Heart right ventricle (tissue), 16 donors: ENCODE data around the gene SPRTN. TPM values are rescaled to one million over a fixed set of nuclear protein-coding genes. Genes with fewer than 3 reads are reported as not detected.

Experiments used
- ATAC-seq, 8 donors: fragments of 200-7000 bp; cut with Tn5 transposase; one replicate each; pipeline ENCODE4 v1.9.1; 2020; ENCODE audit warnings: mild to moderate bottlenecking in 8 of 8, moderate library complexity in 8 of 8, moderate number of reproducible peaks in 1 of 8
- DNase-seq, 2 donors: peaks; one replicate each; pipeline ENCODE4 v3.0.0-alpha.2; 2020
- H3K27ac ChIP-seq, 10 donors: fragments of 200-600 bp; sonication (generic) in 2 of 10; one replicate each; pipeline versions ENCODE4 v1.5.0 to v1.8.0; 2020 to 2022; ENCODE audit warnings: mild to moderate bottlenecking in 3 of 10
- H3K27me3 ChIP-seq, 7 donors: fragments of 200-600 bp; one replicate each; pipeline ENCODE4 v1.8.0; 2021 to 2022; ENCODE audit warnings: mild to moderate bottlenecking in 2 of 7
- H3K36me3 ChIP-seq, 9 donors: fragments of 200-600 bp; sonication (generic) in 1 of 9; one replicate each; pipeline versions ENCODE4 v1.5.0 to v1.8.0; 2020 to 2022; ENCODE audit warnings: mild to moderate bottlenecking in 2 of 9
- H3K4me1 ChIP-seq, 9 donors: fragments of 200-600 bp; sonication (generic) in 1 of 9; one replicate each; pipeline versions ENCODE4 v1.5.0 to v1.8.0; 2020 to 2022; ENCODE audit warnings: mild to moderate bottlenecking in 4 of 9
- H3K4me3 ChIP-seq, 10 donors: fragments of 200-600 bp; sonication (generic) in 2 of 10; one replicate each; pipeline versions ENCODE4 v1.5.0 to v1.8.0; 2020 to 2022; ENCODE audit warnings: mild to moderate bottlenecking in 7 of 10, moderate library complexity in 2 of 10
- H3K9me3 ChIP-seq, 11 donors: fragments of 200-600 bp in 10 of 11; sonication (generic) in 2 of 11; one replicate each; pipeline versions ENCODE4 v1.5.0 to v1.8.0; 2013 to 2022; ENCODE audit warnings: mild to moderate bottlenecking in 2 of 11, control low read depth in 1 of 11, moderate library complexity in 1 of 11
- WGBS, 2 donors: extraction: QIAGEN DNeasy Blood & Tissue Kit; methylation state at CpG; one replicate each; pipeline ENCODE4 v1.1.7; 2013; ENCODE audit warnings: inconsistent platforms in 1 of 2; 5-methylcytosine and 5-hydroxymethylcytosine counted together
- intact Hi-C, 10 donors: fragments of 100-400 bp; cut with DNase I; formaldehyde crosslinking; loops; one replicate each; pipeline versions ENCODE4 v1.11.1 to v1.14.2; 2022
- polyA plus RNA-seq, 2 donors: library from polyadenylated mRNA; stranded (reverse); fragments of 200-250 nt; gene quantifications; one replicate each; pipeline ENCODE4 v1.2.3, GENCODE V29; 2013
- total RNA-seq, 10 donors: library from RNA; stranded (reverse); fragmentation: NEBNext Ultra II Directional in 3 of 10; extraction: Animal tissue kit (Norgen Biotek cat#: 25700) in 3 of 10; gene quantifications; one replicate each; pipeline versions ENCODE4 v1.2.1 to v1.2.4, GENCODE V29; 2021 to 2023
- TF ChIP-seq, protein P1 (sequence below), 9 donors: fragments of 200-600 bp; sonication (generic) in 2 of 9; IDR thresholded peaks; one replicate each; pipeline versions ENCODE4 v1.5.0 to v1.8.0; 2021 to 2022; ENCODE audit warnings: antibody characterized with exemption in 9 of 9, mild to moderate bottlenecking in 5 of 9, moderate library complexity in 1 of 9
- donor health status: Arrhythmogenic right ventricular cardiomyopathy.
- donor health status: ischemic (EF 13 %, LVEDD 7.1; RV severe dilation, severe dysfunction).
- donor health status: healthy with polysubstance abuse.
- donor health status: DM: no; HTN: yes; CAD: no.
- donor health status: DM: no; HTN: no; CAD: no.
- donor health status: ischemic (EF 25% LVEDD 6.9; RV normal size, moderate dysfunction).
- donor health status: ischemic (EF 25% LVEDD 5.7; RV mildly dilated, moderate dysfunction).
- donor health status: healthy.
- donor health status: DM: yes; HTN: yes; CAD: no.
- donor health status: Ischemic cardiomyopathy.
- donor health status: ischemic (EF 35%, LVEDD 5.7; RV mildly dilated, moderate dysfunction).
- donor health status: nonischemic (EF 11% LVEDD 7.7; RV severe dilation, severe dysfunction).
- donor health status: DM: yes; HTN: yes; CAD: no.
- donor health status: PGD.
- donor health status: ischemic (EF 29% LVEDD 5.4; RV normal size, mild dysfunction).
- donor health status: nonischemic (EF 23%, LVEDD 6.1; RV moderate dilation, normal function).

SPRTN gene
- total and polyA plus RNA-seq, 12 donors = 4.1 to 11.0 (median 7.2) TPM

DNA sequence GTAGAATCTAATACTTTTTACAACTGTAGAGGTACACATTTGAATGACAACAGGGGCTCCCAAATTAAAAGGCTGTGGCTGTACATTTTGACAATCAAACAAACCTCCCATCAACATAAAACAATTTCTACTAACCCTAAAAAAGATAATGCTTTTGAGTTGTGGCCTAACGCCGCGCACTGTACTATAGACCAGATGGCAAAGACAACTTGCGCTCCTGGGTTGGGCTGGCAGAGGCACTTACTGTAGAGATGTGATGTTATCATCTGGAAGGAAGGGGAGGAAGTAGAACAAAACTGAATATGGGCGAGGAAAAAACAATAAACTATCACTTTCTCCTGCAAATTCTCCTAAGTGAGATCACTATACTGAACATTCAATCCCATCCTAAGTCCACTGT lies 26.1 kb downstream of the SPRTN start:
- H3K4me3 ChIP-seq = no peak overlapping the region
- intact Hi-C loops = loop anchor here in 2 of 10 donors (5.0 kb wide), 2 partner anchors 58 to 243 kb away; partner anchors contain the start of gene EGLN1 (in 1 of the 2)
- peak overlapping the region in 3 of 10 donors; percentile 4 to 29 (median 15) for H3K27ac ChIP-seq
- TF ChIP-seq, protein P1, sequence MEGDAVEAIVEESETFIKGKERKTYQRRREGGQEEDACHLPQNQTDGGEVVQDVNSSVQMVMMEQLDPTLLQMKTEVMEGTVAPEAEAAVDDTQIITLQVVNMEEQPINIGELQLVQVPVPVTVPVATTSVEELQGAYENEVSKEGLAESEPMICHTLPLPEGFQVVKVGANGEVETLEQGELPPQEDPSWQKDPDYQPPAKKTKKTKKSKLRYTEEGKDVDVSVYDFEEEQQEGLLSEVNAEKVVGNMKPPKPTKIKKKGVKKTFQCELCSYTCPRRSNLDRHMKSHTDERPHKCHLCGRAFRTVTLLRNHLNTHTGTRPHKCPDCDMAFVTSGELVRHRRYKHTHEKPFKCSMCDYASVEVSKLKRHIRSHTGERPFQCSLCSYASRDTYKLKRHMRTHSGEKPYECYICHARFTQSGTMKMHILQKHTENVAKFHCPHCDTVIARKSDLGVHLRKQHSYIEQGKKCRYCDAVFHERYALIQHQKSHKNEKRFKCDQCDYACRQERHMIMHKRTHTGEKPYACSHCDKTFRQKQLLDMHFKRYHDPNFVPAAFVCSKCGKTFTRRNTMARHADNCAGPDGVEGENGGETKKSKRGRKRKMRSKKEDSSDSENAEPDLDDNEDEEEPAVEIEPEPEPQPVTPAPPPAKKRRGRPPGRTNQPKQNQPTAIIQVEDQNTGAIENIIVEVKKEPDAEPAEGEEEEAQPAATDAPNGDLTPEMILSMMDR (IDR thresholded peaks at IDR 0.05) = no peak
- H3K4me1 ChIP-seq = peaks cover 0 to 41% (median 14%) of the 10 kb centered on the region in 9 donors
- ATAC-seq = no peak
- no peaks in the 10 kb centered on the region for H3K9me3 ChIP-seq
- 76 to 79% methylated on average over 5 of the region's 5 CpGs for WGBS, 2 donors
- H3K27me3 ChIP-seq = no peaks in the 10 kb centered on the region
- H3K36me3 ChIP-seq = peaks cover 0 to 97% (median 16%) of the 10 kb centered on the region in 9 donors
- no peak for DNase-seq

DNA sequence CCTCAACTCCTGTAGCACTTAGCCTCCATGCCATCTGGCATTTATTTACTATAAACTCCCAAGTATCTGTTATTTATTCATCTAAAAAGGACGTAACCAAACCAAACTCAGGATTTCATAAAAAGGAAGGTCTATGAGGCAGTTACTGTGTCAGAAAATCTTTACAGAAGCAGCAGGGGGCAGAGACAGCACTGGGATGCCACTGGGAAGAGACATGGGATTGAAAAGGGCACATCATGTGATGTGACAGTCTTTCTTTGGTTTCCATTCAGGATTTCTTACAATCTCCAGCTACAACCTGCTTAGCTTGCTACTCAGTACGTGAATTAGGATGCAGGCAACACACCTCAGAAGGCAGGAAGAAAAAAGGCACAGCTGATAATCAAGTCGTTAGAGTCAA lies 31.2 kb downstream of the SPRTN start:
- intact Hi-C loops = loop anchor here in 3 of 10 donors (5.0 kb wide), 2 partner anchors 48 to 53 kb away; partner anchors contain the start of gene EGLN1 (in 1 of the 3)
- 68% methylated on average over 3 of the region's 3 CpGs for WGBS, 2 donors
- TF ChIP-seq, protein P1 (IDR thresholded peaks at IDR 0.05) = peak in 4 of 9 donors; percentile 4 to 21 (median 17)
- ATAC-seq (no peak), DNase-seq (no peak)
- H3K4me1 ChIP-seq = peaks cover 0 to 26% (median 0%) of the 10 kb centered on the region in 9 donors
- H3K36me3 ChIP-seq = peaks cover 0 to 91% (median 19%) of the 10 kb centered on the region in 9 donors
- H3K27me3 ChIP-seq = no peaks in the 10 kb centered on the region
- H3K9me3 ChIP-seq = no peaks in the 10 kb centered on the region
- H3K27ac ChIP-seq = peak overlapping the region in 1 of 10 donors; percentile 24
- H3K4me3 ChIP-seq = no peak overlapping the region

DNA sequence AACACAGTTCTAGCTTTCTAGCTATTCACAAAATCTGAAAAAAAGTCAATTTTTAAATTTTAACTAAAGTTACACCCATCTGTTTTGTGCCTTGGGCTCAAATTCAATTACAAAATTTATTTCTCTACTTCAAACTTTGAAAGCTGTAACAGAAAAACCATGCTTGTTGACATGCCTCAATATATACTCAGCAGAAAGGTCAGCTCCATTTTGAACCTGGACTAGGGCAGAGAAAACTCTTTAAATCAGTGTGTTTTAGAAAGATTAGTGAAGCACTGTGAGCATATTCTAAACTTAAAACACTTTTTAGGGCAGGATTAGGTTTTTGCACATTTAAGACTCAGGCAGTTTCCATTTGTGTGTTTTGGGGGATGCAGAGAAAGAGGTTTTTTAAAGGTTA lies 34.4 kb downstream of the SPRTN start:
- Histone ChIP-seq H3K27me3 (no peaks in the 10 kb centered on the region), H3K4me3 (no peak overlapping the region), H3K36me3 (peaks cover 0 to 59% (median 12%) of the 10 kb centered on the region in 9 donors), H3K4me1 (peaks cover 0 to 41% (median 18%) of the 10 kb centered on the region in 9 donors), H3K9me3 (no peaks in the 10 kb centered on the region), H3K27ac (no peak overlapping the region)
- no peak for ATAC-seq
- TF ChIP-seq, protein P1 (IDR thresholded peaks at IDR 0.05) = no peak
- intact Hi-C loops = no loop called here
- no peak for DNase-seq

DNA sequence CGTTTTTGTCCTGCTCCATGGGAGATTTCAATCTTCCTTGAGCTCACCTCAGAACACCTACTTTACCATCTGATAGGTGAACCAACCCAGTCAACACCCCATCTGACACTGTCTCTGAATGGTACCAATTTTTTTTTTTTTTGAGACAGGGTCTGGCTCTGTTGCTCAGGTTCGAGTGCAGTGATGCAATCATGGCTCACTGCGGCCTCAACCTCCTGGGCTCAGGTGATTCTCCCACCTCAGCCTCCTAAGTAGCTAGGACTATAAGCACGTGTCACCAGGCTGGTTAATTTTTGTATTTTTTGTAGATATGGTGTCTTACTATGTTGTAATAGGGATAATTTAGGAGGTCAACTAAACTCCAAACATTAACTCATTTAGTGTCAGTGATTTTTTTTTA lies 36.3 kb downstream of the SPRTN start:
- 81 to 82% methylated on average over 4 of the region's 4 CpGs for WGBS, 2 donors
- Histone ChIP-seq H3K27me3 (no peaks in the 10 kb centered on the region), H3K9me3 (no peaks in the 10 kb centered on the region), H3K4me3 (no peak overlapping the region), H3K4me1 (peaks cover 4 to 57% (median 37%) of the 10 kb centered on the region in 9 donors), H3K27ac (no peak overlapping the region), H3K36me3 (peaks cover 0 to 42% (median 6%) of the 10 kb centered on the region in 9 donors)
- ATAC-seq (no peak), DNase-seq (no peak)
- intact Hi-C loops = no loop called here
- TF ChIP-seq, protein P1 (IDR thresholded peaks at IDR 0.05) = no peak
